Activated naive CD8-positive, alpha-beta T cell treated with anti-CD3 and anti-CD28 coated beads, Interleukin-2, amount 50 U/mL, for 16 hours (primary cell): ENCODE measurements around the gene CRB3.
A peak's percentile ranks its signal among the peaks of the same experiment; 100 is the strongest.
"Not testable (repeated sequence)": the region's sequence is repeated elsewhere in the genome, so short reads cannot be mapped to it uniquely, and the experiment has no call there.

ENCODE experiments used
- DNase-seq: peaks from one replicate; pipeline ENCODE4 v3.0.0-alpha.2; 2020; ENCODE audit warnings: low read depth, low spot score

Gene CRB3

GRCh38 chr19:6491802-6492592, 27.9 kb downstream of the CRB3 start:
- no peak for DNase-seq

DNA sequence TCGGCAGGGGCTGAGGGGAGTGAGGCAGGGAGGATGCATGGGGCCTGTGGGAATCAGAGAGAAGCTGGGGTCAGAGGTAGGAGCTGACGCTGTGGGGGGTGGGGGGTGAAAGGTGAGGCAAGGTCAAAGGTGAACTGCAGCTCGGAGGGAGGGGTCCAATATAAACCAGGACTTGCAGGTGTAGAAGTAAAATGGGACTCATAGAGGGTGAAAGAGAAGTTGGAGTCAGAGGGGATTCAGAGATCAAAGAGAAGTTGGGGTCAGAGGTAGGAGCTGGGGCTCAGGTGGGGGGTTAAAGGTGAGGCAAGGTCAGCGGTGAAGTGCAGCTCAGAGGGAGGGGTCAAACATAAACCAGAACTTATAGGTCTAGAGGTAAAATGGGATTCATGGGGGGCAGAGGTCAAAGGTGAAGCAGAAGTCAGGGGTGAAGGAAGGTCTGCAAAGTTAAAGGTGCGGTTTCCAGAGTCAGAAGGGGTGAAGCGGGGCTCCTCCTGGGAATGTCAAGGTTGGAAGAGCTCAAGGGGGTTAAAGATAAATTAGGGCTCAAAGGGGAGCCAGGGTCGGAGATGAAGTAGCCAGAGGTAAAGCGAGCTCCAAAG, 30.5 kb downstream of the CRB3 start:
- no peak for DNase-seq

GRCh38 chr19:6495947-6496346, 31.9 kb downstream of the CRB3 start:
- DNase-seq = no peak

DNA sequence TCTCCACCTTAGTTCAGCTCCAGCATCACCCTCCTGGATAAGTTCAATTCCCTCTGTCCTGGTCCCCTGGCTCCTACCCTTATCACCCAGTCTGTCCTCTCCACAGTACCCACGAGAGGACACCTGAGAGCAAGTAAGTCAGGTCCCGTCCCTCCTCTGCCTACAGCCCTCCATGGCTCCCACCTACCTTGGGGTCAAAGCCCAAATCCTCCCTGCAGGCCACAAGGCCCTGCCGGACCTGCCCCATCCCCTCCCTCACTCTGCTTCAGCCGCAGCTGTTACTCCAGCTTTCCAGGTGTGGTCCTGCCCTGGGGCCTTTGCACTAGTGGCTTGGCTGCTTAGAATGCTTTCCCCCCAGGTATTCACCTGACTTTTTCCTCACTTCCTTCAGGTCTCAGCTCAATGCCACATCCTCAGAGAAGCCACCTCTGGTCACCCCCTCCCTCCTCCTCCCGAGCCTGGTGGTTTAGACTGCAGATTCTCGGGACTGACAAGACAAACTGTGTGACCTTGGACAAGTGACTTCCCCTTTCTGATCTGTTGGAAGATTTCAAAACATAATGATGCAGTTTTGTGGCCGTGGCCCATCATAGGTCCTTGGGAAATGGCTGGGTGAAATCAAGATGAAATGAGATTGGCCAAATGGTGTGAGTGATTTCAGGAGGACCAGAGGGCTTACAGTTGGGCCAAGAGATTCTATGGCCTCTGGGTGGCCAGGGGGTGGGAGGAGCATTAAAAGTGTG, 34.4 kb downstream of the CRB3 start:
- no peak for DNase-seq

GRCh38 chr19:6499052-6499790, 35.1 kb downstream of the CRB3 start:
- DNase-seq = no peak

GRCh38 chr19:6500837-6501739, 37.0 kb downstream of the CRB3 start:
- no peak for DNase-seq

DNA sequence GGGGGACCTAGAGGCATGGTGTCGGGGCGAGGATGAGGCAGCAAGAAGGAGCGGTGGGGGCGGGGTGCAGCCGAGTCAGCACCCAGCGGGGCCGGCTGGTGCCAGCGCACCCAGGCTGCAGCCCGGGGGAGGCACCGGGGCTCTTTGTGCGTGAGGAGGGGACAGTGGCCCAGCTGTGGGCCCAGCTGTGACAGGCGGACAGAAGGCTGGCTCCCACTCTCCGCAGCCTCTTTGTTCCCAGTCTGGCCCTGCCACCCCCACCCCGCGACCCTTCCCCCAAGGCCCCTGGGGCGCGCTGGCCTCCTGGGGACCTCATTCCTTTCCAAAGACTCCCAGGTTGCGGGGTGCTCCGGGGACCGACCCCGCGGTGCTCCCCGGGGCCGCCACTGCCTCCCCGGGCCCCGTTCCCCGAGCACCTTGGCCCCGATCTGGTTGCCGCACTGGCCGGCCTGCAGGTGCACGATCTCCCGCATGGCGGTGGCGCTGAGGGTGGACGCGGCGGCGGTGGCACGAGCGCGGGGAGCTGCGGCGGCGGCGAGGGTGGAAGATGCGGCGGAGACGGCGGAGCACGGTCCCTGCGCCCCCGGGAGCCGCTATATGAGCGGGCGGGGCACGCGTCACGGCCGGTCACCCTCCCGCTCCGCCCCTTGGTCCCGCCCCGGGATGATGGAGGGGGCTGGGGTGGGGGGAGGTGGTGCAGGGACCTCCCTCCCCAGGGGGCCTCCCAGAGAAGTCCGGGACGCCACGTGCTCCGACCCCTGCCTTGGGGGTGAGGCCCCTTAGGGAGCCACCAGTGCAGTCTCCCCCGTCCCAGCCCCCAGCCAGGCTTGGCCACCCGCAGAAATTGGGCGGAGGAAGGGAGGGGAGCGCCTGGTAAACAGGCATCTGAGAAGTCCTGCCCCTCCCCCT, 37.9 kb downstream of the CRB3 start, which contains the start of gene TUBB4A:
TSS of gene TUBB4A (minus strand) at position 570 of the 909 bp plus-strand sequence. CDS start at position 473, 97 bp downstream.
- peak; percentile 25 for DNase-seq

DNA sequence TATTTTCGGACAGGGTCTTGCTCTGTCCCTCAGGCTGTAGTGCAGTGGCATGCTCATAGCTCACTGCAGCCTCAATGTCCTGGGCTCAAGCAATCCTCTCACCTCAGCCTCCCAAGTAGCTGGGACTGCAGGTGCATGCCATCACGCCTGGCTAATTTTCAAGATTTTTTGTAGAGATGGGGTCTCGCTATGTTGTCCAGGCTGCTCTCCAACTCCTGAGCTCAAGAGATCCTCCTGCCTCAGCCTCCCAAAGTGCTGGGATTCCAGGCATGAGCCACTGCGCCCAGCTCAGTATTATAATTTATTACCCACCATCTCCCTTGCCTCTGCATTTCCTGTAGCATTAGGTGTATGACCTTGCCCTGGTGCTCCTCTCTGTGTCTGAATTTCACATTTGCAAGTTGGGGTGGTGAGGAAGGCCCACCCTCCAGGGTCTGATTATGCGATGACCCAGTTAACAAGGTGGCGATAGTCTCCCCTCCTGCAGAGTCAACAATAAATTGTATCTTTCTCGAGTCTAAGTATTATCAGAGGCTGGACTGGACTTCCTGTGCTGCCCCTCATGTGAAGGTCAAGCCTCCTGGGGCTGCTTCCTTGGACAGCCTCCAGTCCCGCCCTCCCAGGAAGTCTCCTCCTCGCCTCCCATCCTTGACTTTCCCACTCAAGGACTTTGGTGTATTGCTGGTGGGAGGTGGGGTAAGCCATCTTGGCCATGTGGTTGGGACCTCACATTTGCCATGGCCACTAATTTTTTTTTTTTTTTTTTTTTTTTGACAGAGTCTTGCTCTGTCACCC, 39.5 kb downstream of the CRB3 start:
- no peak for DNase-seq

- not testable (repeated sequence) for DNase-seq
These were observed 44.1 kb downstream of the CRB3 start for GRCh38 chr19:6508028-6508771.

GRCh38 chr19:6509118-6509971, 45.3 kb downstream of the CRB3 start:
- no peak for DNase-seq

- DNase-seq = no peak
These were observed 46.5 kb downstream of the CRB3 start for GRCh38 chr19:6510618-6511017.

DNA sequence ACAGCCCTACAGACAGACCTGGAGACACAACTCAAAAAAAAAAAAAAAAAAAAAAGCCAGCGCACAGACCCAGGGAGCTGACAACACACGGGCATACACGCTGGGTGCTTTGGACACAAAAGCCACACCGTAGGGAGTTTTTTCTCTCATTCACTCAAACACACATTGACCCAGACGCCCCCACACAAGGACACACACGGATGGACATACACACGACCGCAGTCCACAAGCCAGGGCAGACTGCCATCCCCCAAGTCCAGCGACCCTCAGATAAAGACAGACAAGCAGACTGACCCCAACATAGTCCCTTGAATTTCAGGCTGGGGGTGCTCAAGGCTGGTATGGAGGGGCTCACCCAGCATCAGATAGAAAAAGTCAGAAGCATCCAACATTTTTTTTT, 50.0 kb downstream of the CRB3 start:
- DNase-seq = no peak

DNA sequence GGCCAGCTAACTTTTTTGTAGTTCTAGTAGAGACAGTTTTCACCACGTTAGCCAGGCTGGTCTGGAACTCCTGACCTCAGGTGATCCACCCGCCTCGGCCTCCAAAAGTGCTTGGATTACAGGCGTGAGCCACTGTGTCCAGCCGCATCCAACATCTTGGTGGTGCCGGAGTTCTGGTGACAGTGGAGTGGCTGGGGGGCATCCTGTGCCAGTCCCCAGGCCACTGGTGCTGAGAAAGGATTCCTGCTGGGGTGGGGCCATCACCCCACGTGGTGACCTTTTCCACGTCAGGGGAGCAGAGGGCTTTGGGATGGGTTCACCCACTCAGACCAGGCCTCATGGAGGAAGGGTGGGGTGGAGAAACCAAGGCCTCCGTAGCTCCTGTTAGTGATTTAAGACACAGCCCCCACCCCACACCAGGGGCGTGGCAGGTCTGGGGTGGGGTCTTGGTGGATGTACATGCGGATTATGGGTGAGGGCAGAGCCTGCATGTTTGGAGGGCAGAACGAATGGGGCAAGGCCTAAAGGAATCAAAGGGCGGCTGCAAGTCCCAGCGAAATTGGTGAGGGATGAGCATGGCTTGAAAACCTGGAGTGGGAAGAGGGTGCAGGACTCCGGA, 51.0 kb downstream of the CRB3 start:
- DNase-seq = no peak

DNA sequence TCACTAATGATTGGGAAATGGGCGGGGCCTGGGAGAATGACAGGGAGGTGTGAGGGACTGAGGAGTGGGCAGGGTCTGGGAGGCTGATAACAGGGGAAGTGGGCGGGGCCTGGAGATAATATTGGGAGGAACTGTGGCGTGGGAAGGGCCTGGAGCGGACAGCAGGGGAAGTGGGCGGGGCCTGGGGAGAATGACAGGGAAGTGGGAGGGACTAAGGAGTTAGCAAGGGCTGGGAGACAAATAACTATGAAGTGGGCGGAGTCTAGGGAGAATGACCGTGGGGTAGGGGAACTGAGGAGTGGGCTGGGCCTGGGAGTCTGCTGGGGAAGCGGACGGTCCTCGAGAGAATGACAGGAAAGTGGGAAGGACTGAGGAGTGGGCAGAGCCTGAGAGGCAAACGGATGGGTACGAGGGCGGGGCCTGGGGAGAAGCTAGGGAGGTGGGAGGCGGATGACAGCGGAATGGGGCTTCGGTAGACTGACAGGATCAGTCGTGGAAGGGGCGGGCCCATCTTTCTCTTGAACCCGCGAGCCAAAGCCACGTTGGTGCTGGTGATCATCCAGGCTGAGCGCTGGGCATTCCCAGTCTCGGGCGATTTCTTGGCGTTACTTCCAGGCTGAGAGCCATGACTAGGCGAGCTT, 52.1 kb downstream of the CRB3 start:
- DNase-seq = peak; percentile 7
